NCI-H1417 (cell line): ENCODE results near the gene RABGAP1L.

Experiments
- DNase-seq, 3 experiments: peaks; one replicate each; lab custom pipeline; 2025; lab: John Stamatoyannopoulos, UW

Gene RABGAP1L

GRCh38 chr1:174928541-174928940, 769.2 kb downstream of the RABGAP1L start:
- DNase-seq, result no peak

GRCh38 chr1:174931214-174931613, 771.9 kb downstream of the RABGAP1L start:
- no peak for DNase-seq

- DNase-seq, result no peak
Observed at GRCh38 chr1:174932587-174932986, 773.3 kb downstream of the RABGAP1L start.

DNA sequence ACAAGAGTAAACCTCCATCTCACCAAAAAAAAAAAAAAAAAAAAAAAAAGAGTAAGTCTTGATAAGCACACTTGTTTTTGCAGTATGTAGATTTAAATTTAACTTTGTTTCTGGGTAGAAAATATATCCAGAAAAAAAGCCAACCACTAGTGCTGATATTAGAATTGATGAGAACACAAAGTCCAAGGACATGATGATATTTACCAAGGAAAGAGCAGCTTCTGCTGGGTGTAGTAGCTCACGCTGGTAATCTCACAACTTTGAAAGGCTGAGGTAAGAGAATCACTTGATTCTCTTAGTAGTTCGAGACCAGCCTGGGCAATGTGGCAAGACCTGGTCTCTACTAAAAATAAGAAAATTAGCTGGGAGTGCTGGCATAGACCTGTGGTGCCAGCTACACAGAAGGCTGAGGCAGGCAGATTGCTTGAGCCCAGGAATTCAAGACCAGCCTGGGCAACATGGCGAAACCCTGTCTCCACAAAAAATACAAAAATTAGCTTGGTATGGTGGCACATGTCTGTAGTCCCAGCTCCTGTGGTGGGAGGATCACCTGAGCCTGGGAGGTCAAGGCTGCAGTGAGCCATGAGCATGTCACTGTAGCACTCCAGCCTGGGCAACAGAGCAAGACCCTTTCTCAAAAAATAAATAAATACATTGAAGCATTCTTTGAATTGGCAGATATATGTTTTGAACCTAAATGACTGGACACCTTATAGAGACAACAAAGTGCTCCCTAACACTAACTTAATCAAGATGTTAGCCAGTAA, 776.8 kb downstream of the RABGAP1L start:
- DNase-seq, result no peak

DNA sequence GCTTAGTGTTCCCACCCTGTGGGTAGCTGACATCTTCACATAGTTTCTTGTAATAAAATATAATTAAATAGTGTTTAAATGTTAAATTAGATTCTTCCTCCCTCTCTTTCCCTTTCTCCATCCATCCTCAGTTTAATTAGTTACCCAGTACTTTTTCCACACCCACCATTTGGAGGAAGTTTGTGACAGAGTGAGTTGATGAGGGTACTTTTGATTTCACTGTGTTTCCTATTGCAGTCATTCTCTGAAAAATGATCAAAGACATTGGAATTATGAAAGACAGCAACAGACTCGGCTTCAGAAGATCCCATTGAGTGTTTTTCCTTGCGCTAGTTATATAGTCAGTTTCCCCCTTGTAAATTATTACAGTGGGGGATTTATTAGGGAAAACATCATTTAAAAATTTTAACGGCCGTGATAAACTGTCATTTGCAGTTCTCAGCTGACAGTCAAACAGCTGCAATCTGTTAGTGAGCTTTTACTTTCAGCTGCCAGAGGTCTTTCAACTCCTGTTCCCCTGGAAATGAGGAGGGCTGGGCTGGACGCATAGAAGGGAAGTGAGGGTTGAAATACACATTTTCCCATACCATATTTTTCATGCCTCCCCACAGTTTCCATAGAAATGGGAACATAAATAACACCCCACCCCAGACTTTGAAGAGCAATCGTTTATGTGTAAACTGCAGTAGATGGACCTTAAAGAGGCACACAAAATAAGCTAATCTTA, 779.1 kb downstream of the RABGAP1L start:
- DNase-seq, result peak in 1 of 3 experiments; percentile 40

GRCh38 chr1:174939775-174940545, 780.6 kb downstream of the RABGAP1L start:
- DNase-seq, result no peak

DNA sequence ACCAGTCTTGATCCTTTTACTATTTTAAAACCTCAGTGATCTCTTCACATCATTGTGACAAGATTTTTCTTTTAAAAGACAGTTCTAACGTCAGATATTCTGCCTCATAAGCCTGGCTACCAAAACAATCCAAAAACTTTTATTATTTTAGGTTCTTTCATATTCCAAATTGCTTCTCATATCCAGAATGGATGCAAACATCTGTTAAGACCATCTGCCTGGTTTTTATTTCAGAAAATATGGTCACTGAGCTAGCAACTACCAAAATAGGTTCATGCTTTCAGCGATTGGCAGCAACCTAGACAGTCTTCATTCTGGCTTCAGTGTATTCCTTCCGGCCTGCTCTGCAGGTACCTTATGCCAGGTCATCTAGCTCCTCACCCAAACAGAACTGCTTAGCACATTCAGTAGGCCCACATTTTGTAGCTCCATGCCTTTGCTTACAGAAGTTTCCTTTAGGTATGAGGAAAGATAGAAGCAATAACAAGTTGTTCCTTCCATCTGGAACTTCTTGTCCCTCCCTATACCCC, 781.4 kb downstream of the RABGAP1L start:
- DNase-seq, result no peak

DNA sequence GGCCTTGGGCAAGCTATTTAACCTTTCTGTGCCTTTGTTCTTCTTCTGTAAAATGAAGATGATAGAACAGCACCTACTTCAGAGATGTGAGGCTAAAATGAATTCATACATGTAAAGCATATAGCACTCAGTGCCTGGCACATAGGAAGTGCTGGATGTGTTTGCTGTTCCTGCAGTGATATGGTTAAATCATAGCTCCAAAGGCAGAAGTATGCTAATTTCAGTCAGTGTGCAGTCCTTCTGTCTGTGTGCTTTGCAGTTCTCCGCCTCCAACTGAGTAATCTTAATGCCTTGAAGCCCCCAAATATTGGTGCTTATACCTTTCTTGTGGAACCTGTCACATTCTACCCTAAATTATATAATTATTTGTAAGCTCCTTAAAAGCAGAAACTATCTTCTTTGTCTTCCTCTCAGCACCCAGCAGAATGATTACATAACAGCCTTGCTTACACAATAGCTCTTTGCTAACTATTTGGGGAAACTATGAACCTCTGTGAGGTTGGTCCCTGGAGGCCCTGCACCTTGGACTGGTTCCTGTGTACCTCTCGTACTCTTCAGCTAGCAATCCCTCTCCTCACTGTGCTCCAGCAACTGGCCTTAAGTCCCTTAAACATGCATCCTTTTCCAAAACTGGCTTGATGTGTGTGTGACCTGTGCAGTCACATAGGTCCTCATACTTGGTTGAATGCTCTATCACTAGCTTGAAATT, 783.4 kb downstream of the RABGAP1L start:
- peak in 1 of 3 experiments; percentile 10 for DNase-seq

- no peak for DNase-seq
Observed at GRCh38 chr1:174946031-174946430, 786.7 kb downstream of the RABGAP1L start.

- DNase-seq, result no peak
Observed at GRCh38 chr1:174949061-174949460, 789.7 kb downstream of the RABGAP1L start.

DNA sequence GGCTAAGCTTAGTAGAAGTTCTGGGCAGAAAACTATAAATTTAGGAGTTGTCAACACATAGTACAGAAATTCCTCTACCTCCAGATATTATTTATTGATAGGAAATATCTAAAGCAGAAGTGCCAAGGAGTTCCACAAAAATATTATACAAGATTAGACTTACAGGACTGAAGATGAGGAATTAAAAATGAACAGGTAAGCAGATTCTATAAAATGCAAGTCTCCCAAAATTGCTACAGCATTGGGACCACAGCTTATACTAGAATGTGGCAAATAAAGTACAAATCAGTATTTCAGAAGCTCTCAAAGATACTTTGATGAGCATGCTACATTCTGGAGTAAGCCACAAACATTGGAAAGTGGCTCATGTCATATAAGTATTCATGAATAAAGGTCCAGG, 790.3 kb downstream of the RABGAP1L start:
- no peak for DNase-seq

GRCh38 chr1:174953285-174954072, 794.2 kb downstream of the RABGAP1L start:
- DNase-seq, result peak in 2 of 3 experiments; percentile 54 to 80

DNA sequence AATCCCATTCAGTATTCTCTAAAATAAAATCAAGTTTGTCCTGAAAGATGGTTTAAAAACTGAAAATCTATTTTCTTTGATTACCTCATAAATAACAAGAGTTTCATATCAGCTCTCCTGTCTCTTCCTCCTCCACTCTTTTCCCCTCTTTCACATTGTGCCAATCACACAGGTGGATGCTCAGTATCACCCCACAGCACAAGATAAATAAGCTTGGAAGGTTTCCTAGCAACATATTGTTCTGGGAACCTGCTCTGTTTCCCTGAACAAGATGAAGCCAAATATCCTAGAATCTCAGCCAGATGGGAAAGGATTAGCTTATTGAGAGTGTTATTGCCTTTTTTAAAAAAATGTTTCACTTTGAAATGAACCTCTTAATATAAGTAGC, 794.7 kb downstream of the RABGAP1L start:
- DNase-seq, result peak; percentile 71 to 93 (median 88)

DNA sequence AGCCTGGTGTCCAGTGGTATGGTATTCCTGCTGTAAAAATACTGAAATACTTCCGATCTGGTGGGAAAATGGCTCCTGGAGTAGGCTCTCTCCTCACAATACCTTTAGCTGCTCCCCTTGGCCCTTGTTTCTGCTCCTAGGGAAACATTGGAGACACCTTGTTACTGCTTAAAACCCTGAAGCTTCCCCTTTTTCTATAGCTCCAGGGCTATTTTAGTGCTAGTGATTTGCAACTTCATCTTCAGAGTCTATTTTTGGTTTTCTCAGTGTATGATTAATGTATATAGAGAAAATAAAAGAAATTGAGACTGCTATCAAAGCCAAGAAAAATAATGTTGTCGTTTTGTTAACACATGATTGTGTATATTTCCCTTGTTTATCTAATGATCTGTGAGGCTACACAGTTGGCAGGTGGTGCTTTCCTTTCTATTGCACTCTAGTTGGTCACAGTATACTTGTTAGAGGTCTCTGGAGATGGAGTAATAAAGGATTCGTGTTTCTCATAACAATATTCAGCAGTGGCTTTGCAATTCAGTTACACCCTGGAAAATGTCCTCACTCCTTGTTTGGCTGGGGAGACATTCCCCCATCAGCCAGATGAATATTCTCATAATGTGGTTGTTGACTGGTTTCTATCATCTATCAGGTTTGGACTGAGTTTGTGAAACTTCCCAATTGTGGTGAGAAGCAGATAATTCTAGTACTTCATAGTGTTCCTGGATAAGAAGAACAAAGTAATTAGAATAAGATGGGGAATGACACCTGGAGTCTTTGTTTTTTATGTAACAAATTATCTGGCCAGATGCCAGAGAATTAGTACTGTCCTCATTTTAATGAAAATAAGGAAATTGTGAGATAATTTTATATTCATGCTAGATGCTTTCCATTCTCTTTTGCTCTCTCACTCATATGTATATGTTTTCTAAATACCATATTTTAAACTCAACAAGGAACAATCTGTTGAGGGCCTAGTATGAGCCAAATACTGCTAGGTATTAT, 795.6 kb downstream of the RABGAP1L start:
- DNase-seq, result peak; percentile 59 to 89 (median 86)

DNA sequence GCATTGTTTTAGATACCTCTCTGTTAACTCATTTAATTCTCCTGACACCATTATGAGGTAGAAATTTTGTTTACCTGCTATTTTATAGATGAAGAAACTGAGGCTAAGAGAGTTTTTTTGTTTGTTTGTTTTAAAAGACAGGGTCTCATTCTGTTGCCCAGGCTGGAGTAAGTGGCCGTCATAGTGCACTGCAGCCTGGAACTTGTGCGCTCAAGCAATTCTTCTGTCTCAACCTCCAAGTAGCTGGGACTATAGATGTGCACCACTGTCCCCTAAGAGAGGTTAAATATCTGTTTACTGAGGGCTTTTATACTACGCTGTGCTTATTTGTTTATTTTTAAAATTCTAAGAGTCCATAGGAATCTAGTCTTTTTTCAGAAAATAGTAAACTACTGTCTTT, 796.8 kb downstream of the RABGAP1L start:
- DNase-seq, result no peak

GRCh38 chr1:174956976-174957375, 797.7 kb downstream of the RABGAP1L start:
- DNase-seq, result peak in 1 of 3 experiments; percentile 18

DNA sequence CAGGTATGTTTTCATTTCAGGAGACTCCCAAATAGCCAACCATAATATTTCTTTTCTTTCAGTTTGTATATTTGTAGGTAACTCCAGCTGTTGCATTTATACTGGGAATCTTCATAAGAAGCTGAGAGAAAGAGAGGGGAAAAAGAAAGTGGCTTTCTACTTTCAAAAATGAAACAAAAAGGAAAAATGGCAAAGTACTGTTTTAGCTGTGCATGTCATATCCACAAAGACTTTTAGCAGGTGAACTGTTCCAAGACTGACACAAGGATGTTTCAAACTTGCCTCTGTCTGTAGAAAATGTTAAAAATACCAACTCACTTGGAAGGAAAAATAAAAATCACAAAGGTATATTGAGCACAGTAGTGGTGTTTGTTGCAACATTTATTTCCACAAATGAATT, 798.5 kb downstream of the RABGAP1L start:
- DNase-seq, result no peak

GRCh38 chr1:174958396-174958795, 799.1 kb downstream of the RABGAP1L start:
- no peak for DNase-seq

- no peak for DNase-seq
Observed at GRCh38 chr1:174960362-174960761, 801.0 kb downstream of the RABGAP1L start.
